NB4 (cell line): Measurements from ENCODE around the gene SLC6A12.

Source experiments
- MYC ChIP-seq: IDR thresholded peaks from 2 replicates; pipeline ENCODE4 v1.6.1; 2011; ENCODE audit warnings: low read depth, low read length
- POLR2A ChIP-seq: IDR thresholded peaks from 2 replicates; pipeline ENCODE4 v1.6.1; 2011; ENCODE audit warnings: mild to moderate bottlenecking; ENCODE audit not compliant: insufficient read length; ENCODE audit errors: extremely low read depth
- TF ChIP-seq, protein P1 (sequence below): IDR thresholded peaks from one replicate; pipeline ENCODE4 v1.5.1; 2012; ENCODE audit warnings: low read depth, low read length
- TF ChIP-seq, protein P2 (sequence below): IDR thresholded peaks from 2 replicates; pipeline ENCODE4 v1.6.1; 2011; ENCODE audit warnings: low read depth, low read length

DNA sequence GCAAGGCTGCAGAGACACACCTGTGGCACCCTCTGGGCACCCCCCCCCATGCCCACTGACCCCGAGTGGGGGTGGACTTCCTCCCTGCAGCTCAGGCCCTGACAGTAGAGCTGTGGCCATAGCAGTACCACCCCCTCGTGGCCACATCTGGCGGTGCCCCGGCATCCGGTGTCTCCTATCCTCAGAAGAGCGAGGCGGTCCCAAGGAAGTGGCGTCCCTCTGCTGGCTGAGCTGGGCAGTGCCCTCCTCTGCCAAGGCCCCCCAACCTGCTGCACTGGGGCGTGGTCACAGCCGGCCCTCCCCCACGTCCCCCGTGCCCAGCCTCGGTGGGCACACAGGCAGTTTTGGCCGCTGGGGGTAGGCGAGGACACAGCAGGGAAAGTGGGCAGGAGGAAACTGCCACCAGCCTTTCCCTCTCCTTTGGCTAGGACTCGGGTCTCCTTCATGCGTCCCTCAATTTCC, 6.0 kb upstream of the SLC6A12 start:
- TF ChIP-seq, protein P1, sequence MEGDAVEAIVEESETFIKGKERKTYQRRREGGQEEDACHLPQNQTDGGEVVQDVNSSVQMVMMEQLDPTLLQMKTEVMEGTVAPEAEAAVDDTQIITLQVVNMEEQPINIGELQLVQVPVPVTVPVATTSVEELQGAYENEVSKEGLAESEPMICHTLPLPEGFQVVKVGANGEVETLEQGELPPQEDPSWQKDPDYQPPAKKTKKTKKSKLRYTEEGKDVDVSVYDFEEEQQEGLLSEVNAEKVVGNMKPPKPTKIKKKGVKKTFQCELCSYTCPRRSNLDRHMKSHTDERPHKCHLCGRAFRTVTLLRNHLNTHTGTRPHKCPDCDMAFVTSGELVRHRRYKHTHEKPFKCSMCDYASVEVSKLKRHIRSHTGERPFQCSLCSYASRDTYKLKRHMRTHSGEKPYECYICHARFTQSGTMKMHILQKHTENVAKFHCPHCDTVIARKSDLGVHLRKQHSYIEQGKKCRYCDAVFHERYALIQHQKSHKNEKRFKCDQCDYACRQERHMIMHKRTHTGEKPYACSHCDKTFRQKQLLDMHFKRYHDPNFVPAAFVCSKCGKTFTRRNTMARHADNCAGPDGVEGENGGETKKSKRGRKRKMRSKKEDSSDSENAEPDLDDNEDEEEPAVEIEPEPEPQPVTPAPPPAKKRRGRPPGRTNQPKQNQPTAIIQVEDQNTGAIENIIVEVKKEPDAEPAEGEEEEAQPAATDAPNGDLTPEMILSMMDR = peak; percentile 89
- TF ChIP-seq POLR2A (no peak), MYC (no peak)
- TF ChIP-seq, protein P2, sequence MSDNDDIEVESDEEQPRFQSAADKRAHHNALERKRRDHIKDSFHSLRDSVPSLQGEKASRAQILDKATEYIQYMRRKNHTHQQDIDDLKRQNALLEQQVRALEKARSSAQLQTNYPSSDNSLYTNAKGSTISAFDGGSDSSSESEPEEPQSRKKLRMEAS = 0 out of 2 replicates have a peak, but pooled peaks have one; percentile 9
